Colonic mucosa (tissue), 4 donors: ENCODE measurements around the gene GNAT2. TPM values are rescaled to one million over a fixed set of nuclear protein-coding genes. Genes with fewer than 3 reads are reported as not detected.
"Not testable (repeated sequence)": the region's sequence is repeated elsewhere in the genome, so short reads cannot be mapped to it uniquely, and the experiment has no call there.

Experiments used
- DNase-seq: peaks from one replicate; pipeline ENCODE4 v3.0.0-alpha.2; 2020
- H3K27ac ChIP-seq: fragments of 200-600 bp; one replicate; pipeline ENCODE4 v1.8.0; 2021
- H3K27me3 ChIP-seq: fragments of 200-600 bp; one replicate; pipeline ENCODE4 v1.8.0; 2021
- H3K36me3 ChIP-seq: fragments of 200-600 bp; one replicate; pipeline ENCODE4 v1.8.0; 2021
- H3K4me1 ChIP-seq: fragments of 200-600 bp; one replicate; pipeline ENCODE4 v1.8.0; 2021; ENCODE audit warnings: mild to moderate bottlenecking
- H3K4me3 ChIP-seq: fragments of 200-600 bp; one replicate; pipeline ENCODE4 v1.8.0; 2021
- H3K9ac ChIP-seq, 2 donors: one replicate each; pipeline ENCODE4 v1.7.0; 2013; ENCODE audit warnings: control low read depth in 2 of 2, low read depth in 2 of 2, low read length in 2 of 2
- H3K9me3 ChIP-seq: fragments of 200-600 bp; one replicate; pipeline ENCODE4 v1.8.0; 2021
- CTCF ChIP-seq: fragments of 200-600 bp; IDR thresholded peaks from one replicate; pipeline ENCODE4 v1.8.0; 2022; ENCODE audit warnings: antibody characterized with exemption, mild to moderate bottlenecking
- intact Hi-C: fragments of 100-400 bp; cut with DNase I; formaldehyde crosslinking; loops from one replicate; pipeline ENCODE4 v1.14.1; 2022
- total RNA-seq, 2 donors: library from RNA; stranded (reverse); fragmentation: NEBNext Ultra II Directional in 1 of 2; extraction: Animal tissue kit (Norgen Biotek cat#: 25700) in 1 of 2; gene quantifications; one replicate each; pipeline ENCODE4 v1.2.1, GENCODE V29; 2021
- donor health status: healthy.
- donor health status: DM: no; HTN: no; CAD: no.
- donor health status: DM: no; HTN: no; CAD: no.

GNAT2 gene
- under 1 TPM in 1 of 2 donors, not detected in 1; 0.32 TPM for total RNA-seq

- H3K27ac ChIP-seq = peak within 1 kb of the TSS; percentile 83
- TF ChIP-seq CTCF = no peak
- peak within 1 kb of the TSS; percentile 70 for H3K4me3 ChIP-seq
- peaks cover 15% of the 10 kb centered on the region for H3K4me1 ChIP-seq
- H3K9me3 ChIP-seq = no peaks in the 10 kb centered on the region
- H3K9ac ChIP-seq = peak within 1 kb of the TSS; percentile 74 to 90
- no peaks in the 10 kb centered on the region for H3K36me3 ChIP-seq
- intact Hi-C loops = no loop called here
- no peaks in the 10 kb centered on the region for H3K27me3 ChIP-seq
- DNase-seq = peak; percentile 86
Measured at GRCh38 chr1:109619576-109620400, at the start of gene GNAT2, which contains the start of gene AMPD2. Gene GNAT2 (minus strand): TSS chr1:109619616. CDS start chr1:109612870, 6,746 bp downstream. Gene AMPD2 (plus strand): TSS chr1:109619837. CDS start chr1:109621176, 1,339 bp downstream.

GRCh38 chr1:109668123-109668775 is 48.8 kb upstream of the GNAT2 start:
- H3K27me3 ChIP-seq = no peaks in the 10 kb centered on the region
- H3K4me3 ChIP-seq = peak overlapping the region; percentile 40
- intact Hi-C loops = no loop called here
- no peaks in the 10 kb centered on the region for H3K9me3 ChIP-seq
- H3K27ac ChIP-seq = no peak overlapping the region
- no peak for DNase-seq
- no peaks in the 10 kb centered on the region for H3K4me1 ChIP-seq
- TF ChIP-seq CTCF = no peak
- H3K9ac ChIP-seq = peak overlapping the region; percentile 62 to 68
- no peaks in the 10 kb centered on the region for H3K36me3 ChIP-seq

GRCh38 chr1:109667452-109668122 is 48.2 kb upstream of the GNAT2 start, which contains the start of gene GSTM2:
Gene GSTM2 (plus strand): TSS chr1:109668057. CDS start chr1:109668116, 59 bp downstream.
- H3K9me3 ChIP-seq = no peaks in the 10 kb centered on the region
- peak within 1 kb of the TSS; percentile 62 to 68 for H3K9ac ChIP-seq
- intact Hi-C loops = no loop called here
- no peaks in the 10 kb centered on the region for H3K27me3 ChIP-seq
- TF ChIP-seq CTCF = no peak
- H3K4me3 ChIP-seq = peak within 1 kb of the TSS; percentile 40
- DNase-seq = peak; percentile 92
- H3K36me3 ChIP-seq = no peaks in the 10 kb centered on the region
- no peaks in the 10 kb centered on the region for H3K4me1 ChIP-seq
- no peak within 1 kb of the TSS for H3K27ac ChIP-seq

GRCh38 chr1:109664671-109665070 is 45.3 kb upstream of the GNAT2 start:
- H3K4me1 ChIP-seq = no peaks in the 10 kb centered on the region
- no peak for TF ChIP-seq CTCF
- no peak overlapping the region for H3K4me3 ChIP-seq
- no peak overlapping the region for H3K9ac ChIP-seq
- no peak overlapping the region for H3K27ac ChIP-seq
- no peaks in the 10 kb centered on the region for H3K9me3 ChIP-seq
- no peak for DNase-seq
- no peaks in the 10 kb centered on the region for H3K36me3 ChIP-seq
- intact Hi-C loops = no loop called here
- H3K27me3 ChIP-seq = no peaks in the 10 kb centered on the region

GRCh38 chr1:109661391-109661790 is 42.0 kb upstream of the GNAT2 start:
- H3K36me3 ChIP-seq = no peaks in the 10 kb centered on the region
- no peaks in the 10 kb centered on the region for H3K4me1 ChIP-seq
- H3K27me3 ChIP-seq = no peaks in the 10 kb centered on the region
- no peak for DNase-seq
- H3K9me3 ChIP-seq = no peaks in the 10 kb centered on the region
- H3K27ac ChIP-seq = no peak overlapping the region
- intact Hi-C loops = no loop called here
- H3K9ac ChIP-seq = no peak overlapping the region
- H3K4me3 ChIP-seq = no peak overlapping the region
- no peak for TF ChIP-seq CTCF

- H3K27me3 ChIP-seq, H3K4me3 ChIP-seq, H3K36me3 ChIP-seq, H3K9ac ChIP-seq, H3K27ac ChIP-seq, H3K9me3 ChIP-seq, intact Hi-C loops, H3K4me1 ChIP-seq, DNase-seq: not testable (repeated sequence)
Measured at GRCh38 chr1:109660691-109661026, 41.2 kb upstream of the GNAT2 start.
